HG03280 (cell line): ENCODE data around the gene MOGAT1.
"Not testable (repeated sequence)": the region's sequence is repeated elsewhere in the genome, so short reads cannot be mapped to it uniquely, and the experiment has no call there.

Experiments
- ATAC-seq: cut with Tn5 transposase; IDR thresholded peaks from one replicate; pipeline ENCODE4 v1.9.1; 2021; ENCODE audit warnings: mild to moderate bottlenecking, moderate library complexity; ENCODE audit not compliant: unreplicated experiment

MOGAT1 gene

GRCh38 chr2:222669353-222669752 lies 2.1 kb upstream of the MOGAT1 start:
- no peak for ATAC-seq

GRCh38 chr2:222670191-222671038 lies 1.0 kb upstream of the MOGAT1 start:
- no peak for ATAC-seq

- no peak for ATAC-seq
Observed at GRCh38 chr2:222672068-222672401, 577 bp downstream of the MOGAT1 start.

GRCh38 chr2:222673273-222673672 lies 1.8 kb downstream of the MOGAT1 start:
- ATAC-seq: no peak

- no peak for ATAC-seq
Observed at GRCh38 chr2:222673883-222674282, 2.4 kb downstream of the MOGAT1 start.

GRCh38 chr2:222677981-222678380 lies 6.5 kb downstream of the MOGAT1 start:
- no peak for ATAC-seq

GRCh38 chr2:222683805-222684204 lies 12.3 kb downstream of the MOGAT1 start:
- no peak for ATAC-seq

- ATAC-seq: no peak
Observed at GRCh38 chr2:222686086-222686750, 14.8 kb downstream of the MOGAT1 start.

GRCh38 chr2:222688917-222689316 lies 17.5 kb downstream of the MOGAT1 start:
- ATAC-seq: no peak

GRCh38 chr2:222689322-222689721 lies 17.9 kb downstream of the MOGAT1 start:
- ATAC-seq: no peak

GRCh38 chr2:222690564-222691200 lies 19.2 kb downstream of the MOGAT1 start:
- ATAC-seq: peak; percentile 96

- not testable (repeated sequence) for ATAC-seq
Observed at GRCh38 chr2:222693413-222693812, 22.0 kb downstream of the MOGAT1 start.

GRCh38 chr2:222693837-222694236 lies 22.4 kb downstream of the MOGAT1 start:
- ATAC-seq: no peak

- no peak for ATAC-seq
Observed at GRCh38 chr2:222698276-222698675, 26.8 kb downstream of the MOGAT1 start.

GRCh38 chr2:222701233-222701632 lies 29.8 kb downstream of the MOGAT1 start:
- ATAC-seq: no peak

GRCh38 chr2:222701721-222702131 lies 30.3 kb downstream of the MOGAT1 start:
- ATAC-seq: no peak

GRCh38 chr2:222703091-222703490 lies 31.6 kb downstream of the MOGAT1 start:
- ATAC-seq: no peak

GRCh38 chr2:222703886-222704285 lies 32.4 kb downstream of the MOGAT1 start:
- ATAC-seq: no peak

- ATAC-seq: no peak
Observed at GRCh38 chr2:222706616-222707015, 35.2 kb downstream of the MOGAT1 start.

GRCh38 chr2:222707102-222707688 lies 35.7 kb downstream of the MOGAT1 start:
- peak; percentile 1 for ATAC-seq

GRCh38 chr2:222707689-222708273 lies 36.3 kb downstream of the MOGAT1 start:
- peak; percentile 46 for ATAC-seq
